NCI-H2227 (cell line): Measurements from ENCODE around the gene HMOX2.

Experiments
- DNase-seq: peaks from one replicate; lab custom pipeline; 2025; ENCODE audit not compliant: unreplicated experiment; lab: John Stamatoyannopoulos, UW

Gene HMOX2

GRCh38 chr16:4463522-4464163 lies 12.6 kb upstream of the HMOX2 start:
- no peak for DNase-seq

DNA sequence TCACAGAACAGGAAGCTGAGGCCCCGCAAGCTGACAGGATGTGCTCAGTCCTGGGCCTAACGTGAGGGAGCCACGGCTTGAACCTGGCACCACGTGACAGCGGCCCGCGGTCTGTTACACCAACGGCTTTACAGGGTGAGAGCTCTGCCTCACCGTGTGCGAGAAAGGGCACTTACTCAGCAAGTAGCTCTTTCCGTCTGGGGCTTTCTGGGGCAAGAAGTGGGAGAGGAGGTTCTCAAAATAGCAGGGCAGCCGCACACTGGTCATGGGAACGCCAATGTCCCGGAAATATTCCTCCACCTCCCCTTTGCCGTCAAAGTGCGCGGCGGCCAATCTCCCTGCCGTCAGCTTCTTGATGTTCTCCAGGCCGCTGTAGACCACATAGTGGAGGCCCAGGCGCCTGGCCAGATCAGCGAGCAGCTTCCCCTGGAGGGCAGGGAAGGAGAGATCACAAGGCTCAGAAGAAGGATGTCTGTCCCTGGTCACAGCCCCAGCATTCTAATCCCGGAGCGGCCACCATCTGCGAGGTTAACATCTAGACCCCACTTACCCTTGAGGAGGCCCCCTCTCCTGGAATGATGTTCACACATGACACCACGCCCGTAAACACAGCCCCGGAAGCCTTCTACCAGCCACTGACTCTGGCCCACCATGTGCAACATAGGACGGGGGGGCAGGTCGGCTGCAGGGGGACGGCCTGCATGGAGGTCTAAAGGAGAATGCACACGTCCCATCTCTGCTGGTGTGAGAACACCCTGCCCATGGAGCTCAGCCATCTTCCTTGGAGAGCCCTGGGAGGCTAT lies 10.0 kb upstream of the HMOX2 start:
- DNase-seq = no peak

DNA sequence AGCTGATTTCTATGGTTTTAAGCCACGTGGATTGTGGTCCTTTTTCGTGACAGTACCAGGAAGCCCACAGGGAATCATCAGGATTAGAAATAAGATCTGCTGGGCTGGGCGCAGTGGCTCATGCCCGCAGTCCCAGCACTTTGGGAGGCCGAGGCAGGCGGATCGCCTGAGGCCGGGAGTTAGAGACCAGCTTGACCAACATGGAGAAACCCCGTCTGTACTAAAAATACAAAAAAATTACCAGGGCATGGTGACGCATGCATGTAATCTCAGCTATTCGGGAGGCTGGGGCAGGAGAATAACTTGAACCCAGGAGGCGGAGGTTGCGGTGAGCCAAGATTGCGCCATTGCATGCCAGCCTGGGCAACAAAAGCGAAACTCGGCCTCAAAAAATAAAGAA lies 8.3 kb upstream of the HMOX2 start:
- no peak for DNase-seq

DNA sequence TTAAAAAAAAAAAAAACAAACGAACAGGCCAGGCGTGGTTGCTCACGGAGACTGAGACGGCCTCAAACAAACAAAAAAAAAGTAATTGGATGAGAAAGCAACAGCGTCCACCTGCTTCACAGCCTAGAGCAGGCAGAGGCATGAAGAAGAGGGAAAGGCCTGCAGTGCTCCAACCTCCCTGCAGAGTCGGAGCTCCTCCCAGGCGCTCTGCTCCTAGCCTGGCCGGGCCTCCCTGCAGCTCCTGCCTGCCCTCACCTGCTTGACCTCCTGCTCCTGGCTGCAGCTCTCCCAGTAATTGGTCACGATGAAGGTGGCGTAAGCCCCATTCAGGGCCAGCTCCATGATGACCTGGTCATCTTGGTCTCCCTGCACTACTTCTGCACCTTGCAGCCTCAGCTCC lies 7.2 kb upstream of the HMOX2 start:
- DNase-seq = peak; percentile 54

DNA sequence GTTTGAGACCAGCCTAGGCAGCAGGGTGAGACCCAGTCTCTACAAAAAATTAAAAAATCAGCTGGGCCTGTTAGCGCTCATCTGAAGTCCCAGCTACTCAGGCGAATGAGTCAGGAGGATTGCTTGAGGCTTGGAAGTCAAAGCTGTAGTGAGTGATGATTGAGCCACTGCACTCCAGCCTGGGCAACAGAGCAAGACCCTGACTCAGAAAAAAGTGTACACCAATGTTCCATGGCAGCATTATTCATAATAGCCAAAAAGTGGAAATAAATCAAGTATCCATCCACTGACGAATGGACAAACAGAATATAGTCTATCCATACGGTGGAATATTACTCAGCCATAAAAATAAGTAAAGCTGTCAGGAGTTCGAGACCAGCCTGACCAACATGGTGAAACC lies 4.3 kb upstream of the HMOX2 start:
- DNase-seq = no peak

DNA sequence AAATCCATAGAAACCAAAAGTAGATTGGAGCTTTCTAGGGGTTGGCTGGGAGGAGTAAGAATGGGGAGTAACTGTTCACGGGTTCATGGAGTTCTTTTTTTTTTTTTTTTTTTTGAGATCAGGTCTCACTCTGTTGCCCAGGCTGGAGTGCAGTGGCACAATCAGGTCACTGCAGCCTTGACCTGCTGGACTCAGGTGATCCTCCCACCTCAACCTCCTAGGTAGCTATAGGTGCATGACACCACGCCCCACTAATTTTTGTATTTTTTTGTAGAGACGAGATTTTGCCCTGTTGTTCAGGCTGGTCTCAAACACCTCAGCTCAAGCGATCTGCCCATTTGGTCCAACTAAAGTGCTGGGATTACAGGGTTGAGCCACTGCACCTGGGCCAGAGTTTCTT lies 3.3 kb upstream of the HMOX2 start:
- no peak for DNase-seq

DNA sequence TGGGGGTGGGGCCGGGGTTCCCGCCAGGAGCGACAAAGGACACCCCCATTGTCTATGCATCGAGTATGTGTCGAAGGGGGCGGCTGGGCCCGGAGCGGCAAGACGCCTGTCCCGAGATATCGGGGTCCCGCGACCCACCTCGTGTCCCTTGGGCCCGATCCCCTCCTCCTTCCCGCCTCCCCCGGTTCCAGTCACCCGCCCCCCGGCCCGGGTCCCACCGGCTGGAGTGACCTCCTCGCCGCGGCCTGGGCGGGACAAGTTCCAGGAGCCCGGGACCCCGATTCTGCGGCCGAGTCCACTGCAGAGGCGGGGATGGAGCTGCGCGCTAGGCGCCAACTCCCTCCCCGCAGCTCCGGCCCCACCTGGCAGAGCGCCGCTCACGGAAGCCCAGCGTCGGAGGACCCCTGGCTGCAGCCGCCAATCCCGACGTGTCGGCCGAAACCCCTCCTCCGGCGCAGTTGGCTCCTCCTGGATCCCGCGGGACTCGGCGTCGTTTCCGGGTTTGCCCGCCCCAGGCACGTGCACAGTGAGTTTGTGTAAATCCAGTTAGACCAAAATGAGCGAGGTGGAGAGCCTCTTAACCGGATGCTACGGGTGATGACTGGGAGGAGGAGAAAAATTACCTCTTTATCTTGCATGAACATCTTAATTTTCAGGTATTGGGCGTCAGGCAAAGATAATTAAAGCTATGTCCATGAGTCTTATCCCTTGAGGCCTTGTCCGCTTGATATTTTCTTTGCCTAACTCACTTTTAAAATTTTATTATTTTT lies 1.8 kb upstream of the HMOX2 start, which contains the start of gene NMRAL1:
NMRAL1 (minus strand) TSS at position 434 of the 770 bp plus-strand sequence. CDS start 493 bp downstream, outside the sequence.
- DNase-seq = peak; percentile 98

DNA sequence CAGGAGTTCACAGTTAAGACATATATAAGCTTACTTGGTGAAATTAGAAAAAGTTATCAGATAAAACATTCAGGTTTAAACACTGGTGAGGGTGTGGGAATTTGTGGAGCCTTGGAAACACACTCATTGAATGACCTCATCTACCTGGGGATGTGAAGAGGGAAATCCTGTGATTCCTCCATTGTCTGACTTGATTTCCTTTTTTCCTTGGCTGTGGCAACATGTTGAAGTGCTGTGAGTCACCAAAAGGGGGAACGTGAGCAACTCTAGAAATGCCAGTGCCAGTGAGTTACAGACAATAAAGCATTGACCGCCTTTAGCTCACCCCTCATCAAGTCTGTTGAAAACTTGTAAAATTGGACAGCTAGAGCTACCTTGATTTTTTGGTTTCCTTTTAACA lies 1.8 kb downstream of the HMOX2 start:
- DNase-seq = no peak

DNA sequence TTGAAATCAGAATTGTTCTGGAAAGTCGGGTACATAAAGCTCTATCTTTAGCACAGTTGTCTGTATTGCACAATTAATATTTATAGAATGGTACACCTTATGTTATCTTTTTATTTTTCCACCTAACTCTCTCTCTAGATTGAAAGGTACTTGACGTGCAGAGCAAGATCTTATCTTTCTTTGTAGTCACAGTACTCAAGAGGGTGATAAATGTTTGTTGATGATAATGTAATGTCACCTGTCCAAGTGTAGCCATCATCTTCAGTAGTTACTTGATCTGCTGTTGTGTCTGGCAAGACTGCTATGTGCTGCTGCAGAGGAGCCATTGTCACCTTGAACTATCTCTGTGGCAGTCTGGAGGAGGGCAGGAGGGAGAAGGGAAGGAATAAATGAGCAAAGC lies 5.3 kb downstream of the HMOX2 start:
- no peak for DNase-seq

DNA sequence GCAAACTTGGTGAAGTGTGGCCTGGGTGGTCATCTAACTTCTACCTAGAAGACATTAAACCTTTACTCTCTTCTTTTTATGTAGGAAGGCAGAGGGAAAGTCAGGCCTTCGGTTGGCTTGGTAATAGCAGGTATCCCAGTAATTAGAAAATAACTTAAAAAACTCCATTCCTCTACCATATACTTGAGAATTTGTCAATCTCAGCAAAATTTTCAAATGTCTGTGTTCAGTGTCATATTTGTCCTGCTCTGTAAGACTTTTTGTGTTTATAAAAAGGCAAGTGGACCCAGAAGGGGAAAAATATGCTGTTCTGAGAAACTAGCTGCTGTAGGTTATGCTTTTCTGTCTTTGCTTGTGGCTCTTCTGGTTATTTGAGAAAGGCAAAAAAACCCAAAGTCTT lies 5.8 kb downstream of the HMOX2 start:
- DNase-seq = no peak

DNA sequence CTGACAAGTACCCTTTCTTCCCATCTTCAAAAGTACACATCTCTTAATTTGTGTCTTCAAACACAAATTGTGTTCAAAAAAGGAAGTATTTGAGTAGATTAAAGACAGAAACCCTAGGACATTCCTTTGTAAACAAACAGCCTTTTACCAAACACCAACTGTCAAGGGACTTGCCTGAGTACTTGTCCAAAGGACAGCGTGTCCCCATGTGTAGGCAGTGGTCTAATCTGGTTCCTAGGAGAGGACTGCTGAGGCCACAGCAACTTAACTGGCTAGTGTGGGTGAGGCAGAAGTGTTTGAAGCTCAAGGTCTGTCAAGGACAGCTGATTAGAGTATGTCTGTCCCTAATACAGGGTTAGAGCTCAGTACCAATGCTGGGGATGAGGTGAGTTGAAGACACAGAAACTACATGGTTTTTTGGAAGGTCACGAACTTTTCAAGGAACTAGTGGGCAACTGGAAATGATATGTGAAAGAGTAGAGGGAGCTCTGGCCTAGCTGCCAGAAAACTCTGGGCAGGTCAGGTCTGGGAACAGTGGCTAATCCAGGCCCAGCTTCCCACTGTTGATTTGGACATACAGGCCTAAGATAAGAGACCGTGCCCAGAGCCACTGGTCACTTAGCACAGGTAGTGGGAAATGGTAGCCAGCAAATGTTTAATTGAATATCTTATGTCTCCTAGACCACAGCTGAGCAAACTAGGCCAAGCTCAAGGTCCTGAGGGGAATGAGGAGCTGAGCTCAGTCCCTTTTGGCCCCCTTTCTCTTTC lies 10.1 kb downstream of the HMOX2 start:
- no peak for DNase-seq

DNA sequence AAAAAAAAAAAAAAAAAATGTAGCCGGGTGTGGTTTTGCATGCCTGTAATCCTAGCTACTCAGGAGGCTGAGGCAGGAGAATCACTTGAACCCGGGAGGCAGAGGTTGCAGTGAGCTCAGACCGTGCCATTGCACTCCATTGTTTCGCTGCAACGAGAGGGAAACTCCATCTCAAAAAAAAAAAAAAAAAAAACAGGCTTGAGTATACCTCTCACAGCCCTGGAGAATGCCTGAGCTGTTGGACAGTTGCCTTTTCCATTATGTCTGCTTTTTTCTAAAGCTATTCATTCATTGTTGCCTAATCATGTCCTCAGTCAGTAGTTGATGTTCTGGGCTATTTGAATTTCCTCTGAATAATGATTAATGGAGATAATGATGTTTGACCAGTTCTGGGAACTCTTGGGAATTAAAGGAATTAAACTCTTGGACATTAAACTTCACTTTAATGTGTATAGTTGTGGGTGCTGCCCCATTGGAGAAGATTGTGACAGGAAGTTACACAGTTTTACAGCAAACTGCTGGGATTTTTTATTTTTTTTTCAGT lies 11.8 kb downstream of the HMOX2 start:
- DNase-seq = no peak

GRCh38 chr16:4488499-4488967 lies 12.3 kb downstream of the HMOX2 start:
- DNase-seq = no peak

GRCh38 chr16:4489030-4489429 lies 12.8 kb downstream of the HMOX2 start:
- no peak for DNase-seq

DNA sequence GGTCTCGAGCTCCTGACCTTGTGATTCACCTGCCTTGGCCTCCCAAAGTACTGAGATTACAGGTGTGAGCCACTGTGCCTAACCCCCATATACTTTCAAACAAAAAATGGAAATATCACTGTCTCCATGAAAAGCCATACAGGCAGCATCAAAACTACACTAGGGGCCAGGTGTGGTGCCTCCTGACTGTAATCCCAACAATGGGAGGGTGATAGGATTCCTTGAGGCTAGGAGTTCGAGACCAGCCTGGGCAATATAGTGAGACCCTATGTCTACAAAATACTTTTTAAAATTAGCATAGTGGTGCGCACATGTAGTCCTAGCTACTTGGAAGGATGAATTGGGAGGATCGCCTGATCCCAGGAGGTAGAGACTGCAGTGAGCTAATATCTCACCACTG lies 15.7 kb downstream of the HMOX2 start:
- DNase-seq = no peak

DNA sequence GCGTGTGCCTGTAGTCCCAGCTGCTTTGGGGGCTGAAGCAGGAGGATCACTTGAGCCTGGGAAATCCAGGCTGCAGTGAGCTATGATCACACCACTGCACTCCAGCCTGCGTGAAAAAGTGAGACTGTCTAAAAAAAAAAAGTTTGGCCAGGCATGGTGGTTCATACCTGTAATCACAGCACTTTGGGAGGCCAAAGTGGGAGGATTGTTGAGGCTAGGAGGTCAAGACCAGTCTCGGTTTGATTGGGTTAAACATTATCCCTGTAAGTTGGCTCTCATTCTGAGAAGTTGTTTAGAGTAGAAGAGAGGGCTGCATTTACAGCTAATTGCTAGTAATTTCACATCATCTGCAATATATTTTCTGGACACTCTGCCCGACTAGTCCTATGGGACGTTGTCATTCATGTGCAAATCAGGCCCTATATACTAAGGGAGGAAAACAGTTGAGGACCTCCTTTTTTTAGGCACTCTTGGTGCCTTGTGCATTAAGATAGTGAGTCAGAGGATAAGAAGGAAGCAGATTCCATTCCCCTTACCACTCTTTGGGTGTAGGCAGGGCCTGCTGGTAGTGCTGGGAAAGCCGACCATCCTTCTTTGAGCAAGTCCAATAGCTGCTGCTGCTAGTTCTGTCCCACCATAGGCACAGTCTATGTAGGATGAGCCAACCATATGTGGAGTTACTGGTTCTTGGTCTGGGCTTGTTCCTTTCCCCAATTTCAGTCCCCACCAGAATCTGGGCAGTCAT lies 18.7 kb downstream of the HMOX2 start:
- DNase-seq = no peak

- DNase-seq = no peak
Observed at GRCh38 chr16:4495766-4496165, 19.6 kb downstream of the HMOX2 start.

GRCh38 chr16:4496305-4496704 lies 20.1 kb downstream of the HMOX2 start:
- DNase-seq = no peak

DNA sequence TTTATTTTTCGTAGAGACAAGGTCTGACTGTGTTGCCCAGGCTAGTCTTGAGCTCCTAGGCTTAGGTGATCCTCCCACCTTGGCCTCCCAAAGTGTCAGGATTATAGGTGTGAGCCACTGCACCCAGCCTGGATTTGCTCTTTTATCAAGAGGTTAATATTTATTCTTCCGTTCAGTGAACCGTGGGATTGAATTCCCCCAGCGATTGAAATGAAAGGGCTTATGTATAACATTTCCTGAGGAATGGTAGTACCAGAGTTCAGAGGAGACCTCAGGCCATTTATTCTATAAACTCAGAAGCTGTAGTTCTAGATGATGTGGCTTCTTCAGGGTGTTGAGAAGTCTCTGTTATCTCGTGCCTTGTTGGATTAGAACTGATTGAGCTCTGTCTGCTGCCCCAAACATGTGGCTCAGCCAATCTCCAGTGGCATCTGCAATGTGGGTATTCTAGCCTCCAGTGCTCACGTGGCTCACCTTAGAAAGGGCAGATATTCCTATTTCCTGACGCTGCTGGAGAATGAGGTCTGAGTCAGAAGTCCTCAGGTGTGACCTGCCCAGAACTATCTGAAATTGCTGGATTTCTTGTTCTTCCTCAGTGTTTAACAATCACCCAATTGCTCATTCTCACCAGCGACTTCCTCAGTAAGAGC lies 22.5 kb downstream of the HMOX2 start:
- no peak for DNase-seq

DNA sequence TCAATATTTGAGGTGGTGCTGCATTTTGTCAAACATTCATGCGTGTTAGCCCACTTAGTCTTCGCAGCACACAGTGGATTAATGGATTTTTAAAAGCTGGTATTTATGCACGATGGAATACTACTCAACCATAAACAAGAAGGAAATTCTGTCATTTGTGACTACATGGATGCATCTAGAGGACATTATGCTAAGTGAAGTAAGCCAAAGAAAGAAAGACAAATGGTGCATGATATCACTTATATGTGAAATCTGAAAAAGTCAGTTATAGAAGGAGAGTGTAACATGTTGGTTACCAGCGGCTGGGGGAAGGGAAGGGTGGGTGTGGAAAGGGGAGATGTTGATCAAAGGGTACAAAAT lies 23.0 kb downstream of the HMOX2 start:
- no peak for DNase-seq
